ENCODE results near the gene CSF3R. TPM values are rescaled to one million over a fixed set of nuclear protein-coding genes. Genes with fewer than 3 reads are reported as not detected.

Gene CSF3R
- polyA plus RNA-seq, 1 donor from 2014 or later, result not detected

- H2AFZ ChIP-seq (ENCODE audit: low read depth, low read length), result no peak overlapping the region
- H3K9ac ChIP-seq (ENCODE audit: low read length), result no peak overlapping the region
- H3K9me3 ChIP-seq (ENCODE audit: low read length), result no peaks in the 10 kb centered on the region
- H3F3A ChIP-seq (ENCODE audit: insufficient read depth, low read length, poor library complexity, severe bottlenecking), result no peaks in the 10 kb centered on the region
- no peaks in the 10 kb centered on the region for H4K20me1 ChIP-seq (ENCODE audit: insufficient read depth)
- H3K27ac ChIP-seq (ENCODE audit: low read length), result no peak overlapping the region
- H3K4me2 ChIP-seq (ENCODE audit: low read length), result no peak overlapping the region
- peaks cover 9% of the 10 kb centered on the region for H3K79me2 ChIP-seq (replicated peaks; ENCODE audit: insufficient read depth, low read length)
- TF ChIP-seq RAD21 (conservative IDR thresholded peaks at IDR 0.05) (no peak), EZH2 (IDR thresholded peaks at IDR 0.05; ENCODE audit: borderline replicate concordance, insufficient read depth, low read length, poor library complexity, severe bottlenecking) (no peak), MXI1 (conservative IDR thresholded peaks at IDR 0.05; ENCODE audit: poor library complexity, severe bottlenecking) (no peak), EP300 (conservative IDR thresholded peaks at IDR 0.05; ENCODE audit: poor library complexity, severe bottlenecking) (no peak), CTCF (IDR thresholded peaks at IDR 0.05; ENCODE audit: poor library complexity, severe bottlenecking) (no peak), POLR2AphosphoS5 (IDR thresholded peaks at IDR 0.05) (no peak), SMC3 (conservative IDR thresholded peaks at IDR 0.05; ENCODE audit: poor library complexity) (no peak), TAF1 (IDR thresholded peaks at IDR 0.05; ENCODE audit: low read depth) (no peak), REST (IDR thresholded peaks at IDR 0.05; ENCODE audit: borderline replicate concordance) (no peak)
- H3K36me3 ChIP-seq (ENCODE audit: insufficient read depth, low read length), result no peaks in the 10 kb centered on the region
- H3K9me2 ChIP-seq (ENCODE audit: insufficient read depth, low read length), result no peaks in the 10 kb centered on the region
- no peaks in the 10 kb centered on the region for H3K27me3 ChIP-seq (ENCODE audit: insufficient read depth, low read depth, low read length)
- H3K4me3 ChIP-seq (ENCODE audit: low read length), result no peak overlapping the region
Measured at GRCh38 chr1:36446746-36447145, 36.0 kb downstream of the CSF3R start.

- Histone ChIP-seq H3K9me3 (ENCODE audit: low read length) (no peaks in the 10 kb centered on the region), H3K9ac (ENCODE audit: low read length) (no peak overlapping the region), H3K4me2 (ENCODE audit: low read length) (no peak overlapping the region), H3K36me3 (ENCODE audit: insufficient read depth, low read length) (no peaks in the 10 kb centered on the region), H2AFZ (ENCODE audit: low read depth, low read length) (no peak overlapping the region), H3F3A (ENCODE audit: insufficient read depth, low read length, poor library complexity, severe bottlenecking) (no peaks in the 10 kb centered on the region), H3K9me2 (ENCODE audit: insufficient read depth, low read length) (no peaks in the 10 kb centered on the region), H3K27me3 (ENCODE audit: insufficient read depth, low read depth, low read length) (no peaks in the 10 kb centered on the region), H3K27ac (ENCODE audit: low read length) (no peak overlapping the region), H3K4me3 (ENCODE audit: low read length) (no peak overlapping the region), H4K20me1 (ENCODE audit: insufficient read depth) (no peaks in the 10 kb centered on the region), H3K79me2 (replicated peaks; ENCODE audit: insufficient read depth, low read length) (peaks cover 9% of the 10 kb centered on the region)
- TF ChIP-seq CTCF (IDR thresholded peaks at IDR 0.05; ENCODE audit: poor library complexity, severe bottlenecking) (peak; percentile 57), TAF1 (IDR thresholded peaks at IDR 0.05; ENCODE audit: low read depth) (no peak), SMC3 (conservative IDR thresholded peaks at IDR 0.05; ENCODE audit: poor library complexity) (peak; percentile 52), POLR2AphosphoS5 (IDR thresholded peaks at IDR 0.05) (no peak), EZH2 (IDR thresholded peaks at IDR 0.05; ENCODE audit: borderline replicate concordance, insufficient read depth, low read length, poor library complexity, severe bottlenecking) (no peak), RAD21 (conservative IDR thresholded peaks at IDR 0.05) (peak; percentile 51)
Measured at GRCh38 chr1:36446271-36446670, 36.4 kb downstream of the CSF3R start.
